ENCODE results near the gene LY86. TPM values are rescaled to one million over a fixed set of nuclear protein-coding genes. Genes with fewer than 3 reads are reported as not detected.

LY86 gene
- total RNA-seq, 1 experiment from 2014 or later: not detected

DNA sequence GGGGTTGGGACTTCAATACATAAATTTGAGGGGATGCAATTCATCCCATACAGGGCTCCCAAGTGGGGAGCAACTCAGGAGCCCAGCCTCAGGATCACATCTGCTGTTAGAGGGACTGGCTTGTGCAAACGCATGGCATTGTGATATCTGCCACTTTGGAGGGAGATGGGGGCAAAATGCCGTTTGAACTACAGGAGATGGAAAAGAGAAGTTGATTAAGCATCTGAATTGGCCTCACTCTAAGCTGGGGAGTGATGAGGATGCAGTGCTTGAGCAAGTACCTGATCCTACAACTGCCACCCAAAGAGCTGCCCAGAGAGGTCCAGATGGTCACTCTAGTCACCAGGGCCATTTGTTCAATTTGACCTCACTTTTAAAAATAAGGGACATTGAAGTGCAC, 2.0 kb downstream of the LY86 start:
- Histone ChIP-seq H4K20me1 (ENCODE audit: control insufficient read depth, insufficient read depth, insufficient read length) (no peaks in the 10 kb centered on the region), H2AK5ac (ENCODE audit: insufficient read length, low read length) (no peak overlapping the region), H2BK120ac (ENCODE audit: low read depth, low read length, poor library complexity, severe bottlenecking) (no peak overlapping the region), H4K5ac (ENCODE audit: insufficient read length, low read depth, low read length) (no peak overlapping the region), H2BK12ac (ENCODE audit: insufficient read length, low read depth, low read length) (no peak overlapping the region), H2BK15ac (ENCODE audit: low read depth, low read length) (no peak overlapping the region; the same call in 1 of the 2 replicates), H3K9ac (ENCODE audit: extremely low read depth, insufficient read length, low read length) (no peak overlapping the region), H3K4ac (ENCODE audit: low read depth, low read length) (no peak overlapping the region), H3K18ac (ENCODE audit: insufficient read length, low read depth, low read length) (no peak overlapping the region), H3T11ph (ENCODE audit: low read length) (no peak overlapping the region), H4K8ac (replicated peaks; ENCODE audit: insufficient read length, low read depth, low read length) (no peak overlapping the region), H3K4me1 (ENCODE audit: insufficient read depth, low read length) (no peaks in the 10 kb centered on the region), H3K4me2 (ENCODE audit: insufficient read depth, insufficient read length, low read length) (no peak overlapping the region), H3K79me2 (ENCODE audit: insufficient read depth, low read length) (no peaks in the 10 kb centered on the region), H3K27me3 (ENCODE audit: insufficient read depth, low read length) (no peaks in the 10 kb centered on the region), H3K27ac (ENCODE audit: insufficient read length, low read depth, low read length) (no peak overlapping the region), H3K56ac (ENCODE audit: insufficient read length, low read depth, low read length) (no peak overlapping the region), H2AFZ (ENCODE audit: low read length) (no peak overlapping the region), H2BK5ac (ENCODE audit: insufficient read length, low read length) (no peak overlapping the region), H3K14ac (ENCODE audit: insufficient read depth, low read length) (no peak overlapping the region), H3K79me1 (ENCODE audit: insufficient read depth, low read depth, low read length, poor library complexity, severe bottlenecking) (no peaks in the 10 kb centered on the region), H2BK20ac (ENCODE audit: low read depth, low read length, poor library complexity, severe bottlenecking) (no peak overlapping the region), H4K91ac (ENCODE audit: insufficient read length, low read depth, low read length) (no peak overlapping the region), H3K9me3 (ENCODE audit: control insufficient read depth, low read depth, low read length) (no peaks in the 10 kb centered on the region), H3K23me2 (ENCODE audit: insufficient read length, low read depth, low read length, poor library complexity, severe bottlenecking) (no peaks in the 10 kb centered on the region), H3K23ac (ENCODE audit: insufficient read length, low read depth, low read length) (no peak overlapping the region)
- no peak for DNase-seq
- no peaks in the 10 kb centered on the region for H3K36me3 Mint-ChIP-seq (ENCODE audit: insufficient read depth in 1 of 3, low read depth in 3 of 3)
- H3K27ac Mint-ChIP-seq: no peak overlapping the region
- TF ChIP-seq, protein P1, sequence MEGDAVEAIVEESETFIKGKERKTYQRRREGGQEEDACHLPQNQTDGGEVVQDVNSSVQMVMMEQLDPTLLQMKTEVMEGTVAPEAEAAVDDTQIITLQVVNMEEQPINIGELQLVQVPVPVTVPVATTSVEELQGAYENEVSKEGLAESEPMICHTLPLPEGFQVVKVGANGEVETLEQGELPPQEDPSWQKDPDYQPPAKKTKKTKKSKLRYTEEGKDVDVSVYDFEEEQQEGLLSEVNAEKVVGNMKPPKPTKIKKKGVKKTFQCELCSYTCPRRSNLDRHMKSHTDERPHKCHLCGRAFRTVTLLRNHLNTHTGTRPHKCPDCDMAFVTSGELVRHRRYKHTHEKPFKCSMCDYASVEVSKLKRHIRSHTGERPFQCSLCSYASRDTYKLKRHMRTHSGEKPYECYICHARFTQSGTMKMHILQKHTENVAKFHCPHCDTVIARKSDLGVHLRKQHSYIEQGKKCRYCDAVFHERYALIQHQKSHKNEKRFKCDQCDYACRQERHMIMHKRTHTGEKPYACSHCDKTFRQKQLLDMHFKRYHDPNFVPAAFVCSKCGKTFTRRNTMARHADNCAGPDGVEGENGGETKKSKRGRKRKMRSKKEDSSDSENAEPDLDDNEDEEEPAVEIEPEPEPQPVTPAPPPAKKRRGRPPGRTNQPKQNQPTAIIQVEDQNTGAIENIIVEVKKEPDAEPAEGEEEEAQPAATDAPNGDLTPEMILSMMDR (conservative IDR thresholded peaks at IDR 0.05): no peak
- no CpG with 5 or more reads among the region's 2 CpGs for WGBS (ENCODE audit: extremely low coverage, insufficient read length, low lambda C conversion rate)
- no peak overlapping the region for H3K4me3 Mint-ChIP-seq
- peaks cover 5% of the 10 kb centered on the region for H3K27me3 Mint-ChIP-seq (ENCODE audit: low read depth)
- no peaks in the 10 kb centered on the region for H3K9me3 Mint-ChIP-seq
- H3K4me1 Mint-ChIP-seq: peaks cover 15 to 20% of the 10 kb centered on the region in 2 experiments

Data from H9 (cell line).